Ovary (tissue), 3 donors: ENCODE measurements around the gene RADIL.

Source experiments
- CTCF ChIP-seq, 3 donors: fragments of 450-650 bp in 2 of 3; fragments of 200-600 bp in 1 of 3; IDR thresholded peaks; one replicate each; pipeline versions ENCODE4 v1.5.1 to v1.8.0; 2016 to 2022; ENCODE audit warnings: antibody characterized with exemption in 3 of 3, mild to moderate bottlenecking in 1 of 3
- POLR2A ChIP-seq: fragments of 450-650 bp; IDR thresholded peaks from one replicate; pipeline ENCODE4 v1.6.1; 2017; ENCODE audit warnings: antibody characterized with exemption, mild to moderate bottlenecking, moderate library complexity
- donor health status: DM: no; HTN: no; CAD: no.

- TF ChIP-seq POLR2A (no peak), CTCF (IDR thresholded peaks at IDR 0.05) (peak; percentile 40 to 100 (median 80))
These were observed 91.6 kb downstream of the RADIL start for GRCh38 chr7:4791738-4792536.
